Heart right ventricle (tissue), 16 donors: ENCODE measurements around the gene AHCTF1. TPM values are rescaled to one million over a fixed set of nuclear protein-coding genes. Genes with fewer than 3 reads are reported as not detected.

Source experiments
- ATAC-seq, 8 donors: fragments of 200-7000 bp; cut with Tn5 transposase; one replicate each; pipeline ENCODE4 v1.9.1; 2020; ENCODE audit warnings: mild to moderate bottlenecking in 8 of 8, moderate library complexity in 8 of 8, moderate number of reproducible peaks in 1 of 8
- DNase-seq, 2 donors: peaks; one replicate each; pipeline ENCODE4 v3.0.0-alpha.2; 2020
- H3K27ac ChIP-seq, 10 donors: fragments of 200-600 bp; sonication (generic) in 2 of 10; one replicate each; pipeline versions ENCODE4 v1.5.0 to v1.8.0; 2020 to 2022; ENCODE audit warnings: mild to moderate bottlenecking in 3 of 10
- H3K27me3 ChIP-seq, 7 donors: fragments of 200-600 bp; one replicate each; pipeline ENCODE4 v1.8.0; 2021 to 2022; ENCODE audit warnings: mild to moderate bottlenecking in 2 of 7
- H3K36me3 ChIP-seq, 9 donors: fragments of 200-600 bp; sonication (generic) in 1 of 9; one replicate each; pipeline versions ENCODE4 v1.5.0 to v1.8.0; 2020 to 2022; ENCODE audit warnings: mild to moderate bottlenecking in 2 of 9
- H3K4me1 ChIP-seq, 9 donors: fragments of 200-600 bp; sonication (generic) in 1 of 9; one replicate each; pipeline versions ENCODE4 v1.5.0 to v1.8.0; 2020 to 2022; ENCODE audit warnings: mild to moderate bottlenecking in 4 of 9
- H3K4me3 ChIP-seq, 10 donors: fragments of 200-600 bp; sonication (generic) in 2 of 10; one replicate each; pipeline versions ENCODE4 v1.5.0 to v1.8.0; 2020 to 2022; ENCODE audit warnings: mild to moderate bottlenecking in 7 of 10, moderate library complexity in 2 of 10
- H3K9me3 ChIP-seq, 11 donors: fragments of 200-600 bp in 10 of 11; sonication (generic) in 2 of 11; one replicate each; pipeline versions ENCODE4 v1.5.0 to v1.8.0; 2013 to 2022; ENCODE audit warnings: mild to moderate bottlenecking in 2 of 11, control low read depth in 1 of 11, moderate library complexity in 1 of 11
- CTCF ChIP-seq, 9 donors: fragments of 200-600 bp; sonication (generic) in 2 of 9; IDR thresholded peaks; one replicate each; pipeline versions ENCODE4 v1.5.0 to v1.8.0; 2021 to 2022; ENCODE audit warnings: antibody characterized with exemption in 9 of 9, mild to moderate bottlenecking in 5 of 9, moderate library complexity in 1 of 9
- WGBS, 2 donors: extraction: QIAGEN DNeasy Blood & Tissue Kit; methylation state at CpG; one replicate each; pipeline ENCODE4 v1.1.7; 2013; ENCODE audit warnings: inconsistent platforms in 1 of 2; 5-methylcytosine and 5-hydroxymethylcytosine counted together
- intact Hi-C, 10 donors: fragments of 100-400 bp; cut with DNase I; formaldehyde crosslinking; loops; one replicate each; pipeline versions ENCODE4 v1.11.1 to v1.14.2; 2022
- polyA plus RNA-seq, 2 donors: library from polyadenylated mRNA; stranded (reverse); fragments of 200-250 nt; gene quantifications; one replicate each; pipeline ENCODE4 v1.2.3, GENCODE V29; 2013
- total RNA-seq, 10 donors: library from RNA; stranded (reverse); fragmentation: NEBNext Ultra II Directional in 3 of 10; extraction: Animal tissue kit (Norgen Biotek cat#: 25700) in 3 of 10; gene quantifications; one replicate each; pipeline versions ENCODE4 v1.2.1 to v1.2.4, GENCODE V29; 2021 to 2023
- donor health status: Arrhythmogenic right ventricular cardiomyopathy.
- donor health status: ischemic (EF 13 %, LVEDD 7.1; RV severe dilation, severe dysfunction).
- donor health status: healthy with polysubstance abuse.
- donor health status: DM: no; HTN: yes; CAD: no.
- donor health status: DM: no; HTN: no; CAD: no.
- donor health status: ischemic (EF 25% LVEDD 6.9; RV normal size, moderate dysfunction).
- donor health status: ischemic (EF 25% LVEDD 5.7; RV mildly dilated, moderate dysfunction).
- donor health status: healthy.
- donor health status: DM: yes; HTN: yes; CAD: no.
- donor health status: Ischemic cardiomyopathy.
- donor health status: ischemic (EF 35%, LVEDD 5.7; RV mildly dilated, moderate dysfunction).
- donor health status: nonischemic (EF 11% LVEDD 7.7; RV severe dilation, severe dysfunction).
- donor health status: DM: yes; HTN: yes; CAD: no.
- donor health status: PGD.
- donor health status: ischemic (EF 29% LVEDD 5.4; RV normal size, mild dysfunction).
- donor health status: nonischemic (EF 23%, LVEDD 6.1; RV moderate dilation, normal function).

The AHCTF1 gene
- total and polyA plus RNA-seq, 12 donors: 5.7 to 29.2 (median 18.5) TPM

DNA sequence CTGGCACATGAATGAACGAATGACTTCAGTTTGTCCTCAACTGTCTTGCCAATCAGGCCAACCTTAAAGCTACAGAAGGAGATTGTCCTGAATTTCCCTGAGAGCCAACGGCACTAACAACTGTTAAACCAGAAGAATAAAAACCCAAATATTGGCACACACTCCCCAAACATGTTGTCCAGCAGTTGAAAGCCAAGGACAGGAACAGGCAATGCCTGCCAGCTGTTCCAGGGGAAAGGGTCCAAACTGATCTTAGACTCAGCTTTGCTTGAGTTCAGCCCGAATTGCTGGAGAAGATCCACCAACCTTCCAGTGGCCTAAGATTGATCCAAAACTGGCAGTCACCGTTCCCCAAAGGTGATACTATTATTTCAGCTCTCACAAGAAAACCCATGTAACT lies 22.4 kb upstream of the AHCTF1 start:
- Histone ChIP-seq H3K36me3 (no peaks in the 10 kb centered on the region), H3K9me3 (no peaks in the 10 kb centered on the region), H3K27ac (no peak overlapping the region), H3K27me3 (no peaks in the 10 kb centered on the region), H3K4me1 (peaks cover 0 to 6% (median 0%) of the 10 kb centered on the region in 9 donors), H3K4me3 (no peak overlapping the region)
- DNase-seq: no peak
- TF ChIP-seq CTCF (IDR thresholded peaks at IDR 0.05): no peak
- ATAC-seq: peak in 3 of 8 donors; percentile 41 to 61 (median 48)
- 61 to 79% methylated on average over 4 of the region's 4 CpGs for WGBS, 2 donors
- intact Hi-C loops: no loop called here

DNA sequence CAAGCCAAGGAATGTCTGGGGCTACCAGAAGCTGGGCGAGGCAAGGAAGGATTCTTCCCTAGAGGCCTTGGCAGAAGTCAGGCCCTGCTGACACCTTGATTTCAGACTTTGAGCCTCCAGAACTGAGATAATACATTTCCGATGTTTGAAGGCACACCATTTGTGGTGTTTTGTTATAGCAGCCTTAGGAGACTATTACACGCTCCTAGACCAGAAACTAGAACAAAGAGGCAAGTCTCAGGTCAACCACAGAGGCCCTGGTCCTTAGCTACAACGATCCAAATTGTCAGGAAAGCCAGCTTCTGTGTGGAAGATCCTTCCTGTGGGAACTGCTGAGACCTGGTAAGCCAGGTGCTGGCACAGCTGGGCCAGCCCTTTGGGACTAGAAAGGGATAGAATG lies 19.7 kb upstream of the AHCTF1 start:
- H3K4me1 ChIP-seq: peaks cover 0 to 20% (median 11%) of the 10 kb centered on the region in 9 donors
- no peak overlapping the region for H3K4me3 ChIP-seq
- WGBS, 2 donors: 92 to 95% methylated on average over 4 of the region's 4 CpGs
- TF ChIP-seq CTCF (IDR thresholded peaks at IDR 0.05): no peak
- DNase-seq (no peak), ATAC-seq (no peak)
- intact Hi-C loops: no loop called here
- no peaks in the 10 kb centered on the region for H3K36me3 ChIP-seq
- no peaks in the 10 kb centered on the region for H3K27me3 ChIP-seq
- H3K9me3 ChIP-seq: no peaks in the 10 kb centered on the region
- H3K27ac ChIP-seq: no peak overlapping the region

DNA sequence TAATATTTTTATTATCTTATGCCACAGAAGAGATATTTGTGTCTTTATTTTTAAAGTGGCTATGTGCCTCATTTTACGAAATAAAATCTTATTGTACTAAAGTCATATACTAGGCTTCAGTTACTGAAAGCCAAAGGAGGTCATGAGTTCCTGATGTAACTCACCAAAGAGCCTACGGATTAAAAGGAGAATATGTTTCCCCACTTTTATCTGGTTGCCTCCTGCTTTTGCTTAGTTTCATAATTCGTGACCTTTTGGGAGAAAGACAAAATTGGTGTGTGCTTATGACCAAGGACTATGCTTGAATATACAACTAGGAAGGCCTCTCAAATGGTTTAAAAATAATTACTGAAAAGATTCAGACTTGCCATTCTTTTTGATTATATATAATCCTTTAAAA lies 18.2 kb upstream of the AHCTF1 start:
- H3K4me3 ChIP-seq: no peak overlapping the region
- H3K4me1 ChIP-seq: peaks cover 0 to 20% (median 11%) of the 10 kb centered on the region in 9 donors
- H3K27me3 ChIP-seq: no peaks in the 10 kb centered on the region
- ATAC-seq: no peak
- intact Hi-C loops: loop anchor here in 1 of 10 donors (5.0 kb wide), 1 partner anchor 38 kb away; no protein-coding TSS in a partner anchor
- no peak for DNase-seq
- no peak overlapping the region for H3K27ac ChIP-seq
- no peak for TF ChIP-seq CTCF (IDR thresholded peaks at IDR 0.05)
- no peaks in the 10 kb centered on the region for H3K9me3 ChIP-seq
- WGBS, 2 donors: 86 to 93% methylated on average over 3 of the region's 3 CpGs
- H3K36me3 ChIP-seq: no peaks in the 10 kb centered on the region

DNA sequence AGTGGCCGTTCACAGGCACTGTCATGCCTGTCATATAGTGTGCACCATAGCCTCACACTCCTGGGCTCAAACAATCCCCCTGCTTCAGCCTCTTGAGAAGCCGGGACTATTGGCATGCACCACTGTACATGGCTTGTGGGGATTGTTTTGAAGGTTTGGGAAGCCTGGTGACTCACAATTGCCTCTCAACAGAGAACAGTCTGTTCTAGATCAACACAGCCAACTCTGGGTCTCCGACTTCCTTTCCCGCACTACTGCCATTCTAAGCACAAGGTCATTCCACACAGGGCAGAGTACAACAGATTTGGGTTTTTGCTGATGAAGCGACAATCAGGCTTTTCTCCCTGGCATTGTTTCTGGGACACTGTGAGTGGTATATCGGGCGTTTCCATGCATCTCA lies 15.5 kb upstream of the AHCTF1 start:
- TF ChIP-seq CTCF (IDR thresholded peaks at IDR 0.05): no peak
- Histone ChIP-seq H3K27ac (peak overlapping the region; percentile 3 to 78 (median 66)), H3K9me3 (no peaks in the 10 kb centered on the region), H3K4me3 (no peak overlapping the region), H3K27me3 (no peaks in the 10 kb centered on the region), H3K4me1 (peaks cover 0 to 20% (median 8%) of the 10 kb centered on the region in 9 donors), H3K36me3 (no peaks in the 10 kb centered on the region)
- intact Hi-C loops: loop anchor here in 2 of 10 donors (1.0 to 5.0 kb wide), 2 partner anchors 16 to 35 kb away; partner anchors contain the start of gene AHCTF1 (in 1 of the 2)
- WGBS, 2 donors: 51 to 68% methylated on average over 7 of the region's 7 CpGs
- ATAC-seq: peak; percentile 43 to 98 (median 96)
- DNase-seq: peak in 1 of 2 donors; percentile 60
